ENCODE data around the gene LARP1.

GRCh38 chr5:154766558-154767281, 11.5 kb downstream of the LARP1 start:
- TF ChIP-seq CTCF (IDR thresholded peaks at IDR 0.05; ENCODE audit: low read depth, low read length, poor library complexity, severe bottlenecking) (no peak), EZH2phosphoT487 (IDR thresholded peaks at IDR 0.05; ENCODE audit: borderline replicate concordance, low read length) (no peak)
